ENCODE measurements around the gene RB1. TPM values are rescaled to one million over a fixed set of nuclear protein-coding genes. Genes with fewer than 3 reads are reported as not detected.
A peak's percentile ranks its signal among the peaks of the same experiment; 100 is the strongest.
"Not testable (repeated sequence)": the region's sequence is repeated elsewhere in the genome, so short reads cannot be mapped to it uniquely, and the experiment has no call there.

Gene RB1
- total RNA-seq, 1 experiment from 2014 or later = 36.7 TPM

- BruUV-seq (replicated peaks) = no TSS peak
- DNase-seq (ENCODE audit: low read depth, low spot score) (peak; percentile 19), ATAC-seq (peak; percentile 67)
- POLR2A ChIA-PET = no interaction called here
- Histone ChIP-seq H3K4me1 (ENCODE audit: control insufficient read depth in 1 of 2, insufficient read depth in 2 of 2, low read length in 2 of 2) (no peaks in the 10 kb centered on the region), H3K27me3 (ENCODE audit: insufficient read depth, low read length) (no peaks in the 10 kb centered on the region), H3K4me2 (ENCODE audit: low read length) (no peak overlapping the region), H3K9me2 (ENCODE audit: insufficient read depth) (no peaks in the 10 kb centered on the region), H3K27ac (ENCODE audit: low read depth, low read length) (no peak overlapping the region), H3K4me3 (replicated peaks in 1 of 2; ENCODE audit: low read depth in 1 of 2, low read length in 2 of 2) (no peak overlapping the region), H3K9ac (ENCODE audit: low read length) (no peak overlapping the region), H3K9me3 (ENCODE audit: control insufficient read depth in 1 of 2, insufficient read depth in 1 of 2, low read depth in 1 of 2, low read length in 2 of 2) (no peaks in the 10 kb centered on the region), H4K20me1 (ENCODE audit: insufficient read depth) (no peaks in the 10 kb centered on the region), H3K36me3 (ENCODE audit: control insufficient read depth in 1 of 2, insufficient read depth in 2 of 2, low read length in 2 of 2) (no peaks in the 10 kb centered on the region), H3K79me2 (ENCODE audit: insufficient read depth, low read length) (no peaks in the 10 kb centered on the region), H2AFZ (ENCODE audit: low read depth, low read length, poor library complexity, severe bottlenecking) (no peak overlapping the region)
- CTCF ChIA-PET = interaction anchor here (0.7 to 3.8 kb wide), 7 partner anchors 11 to 434 kb away, joined by 3 to 65 read pairs (median 5); no protein-coding TSS in a partner anchor
- TF ChIP-seq, protein P1, sequence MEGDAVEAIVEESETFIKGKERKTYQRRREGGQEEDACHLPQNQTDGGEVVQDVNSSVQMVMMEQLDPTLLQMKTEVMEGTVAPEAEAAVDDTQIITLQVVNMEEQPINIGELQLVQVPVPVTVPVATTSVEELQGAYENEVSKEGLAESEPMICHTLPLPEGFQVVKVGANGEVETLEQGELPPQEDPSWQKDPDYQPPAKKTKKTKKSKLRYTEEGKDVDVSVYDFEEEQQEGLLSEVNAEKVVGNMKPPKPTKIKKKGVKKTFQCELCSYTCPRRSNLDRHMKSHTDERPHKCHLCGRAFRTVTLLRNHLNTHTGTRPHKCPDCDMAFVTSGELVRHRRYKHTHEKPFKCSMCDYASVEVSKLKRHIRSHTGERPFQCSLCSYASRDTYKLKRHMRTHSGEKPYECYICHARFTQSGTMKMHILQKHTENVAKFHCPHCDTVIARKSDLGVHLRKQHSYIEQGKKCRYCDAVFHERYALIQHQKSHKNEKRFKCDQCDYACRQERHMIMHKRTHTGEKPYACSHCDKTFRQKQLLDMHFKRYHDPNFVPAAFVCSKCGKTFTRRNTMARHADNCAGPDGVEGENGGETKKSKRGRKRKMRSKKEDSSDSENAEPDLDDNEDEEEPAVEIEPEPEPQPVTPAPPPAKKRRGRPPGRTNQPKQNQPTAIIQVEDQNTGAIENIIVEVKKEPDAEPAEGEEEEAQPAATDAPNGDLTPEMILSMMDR (IDR thresholded peaks at IDR 0.05 in 2 of 3, conservative IDR thresholded peaks at IDR 0.05 in 1 of 3; ENCODE audit: borderline replicate concordance in 1 of 3, insufficient read depth in 1 of 3, low read depth in 2 of 3, low read length in 2 of 3) = peak; percentile 37 to 72 (median 42); a peak in 5 of 6 replicates
- TF ChIP-seq ZFX (IDR thresholded peaks at IDR 0.05) (no peak), RAD21 (IDR thresholded peaks at IDR 0.05; ENCODE audit: low read depth) (peak; percentile 69)
- intact Hi-C loops (cut with micrococcal nuclease) = loop anchor here (1.0 to 10.0 kb wide), 3 partner anchors 246 to 435 kb away; no protein-coding TSS in a partner anchor
- RAD21 ChIA-PET (ENCODE audit: low non-redundant PET in 1 of 2, low total read pairs in 2 of 2, uncharacterized antibody in 2 of 2, unreplicated experiment in 2 of 2) = interaction anchor here (1.7 to 2.2 kb wide), 2 partner anchors 245 to 246 kb away, joined by 7 to 16 read pairs; no protein-coding TSS in a partner anchor
Measured at GRCh38 chr13:48334534-48335127, 31.1 kb downstream of the RB1 start.

DNA sequence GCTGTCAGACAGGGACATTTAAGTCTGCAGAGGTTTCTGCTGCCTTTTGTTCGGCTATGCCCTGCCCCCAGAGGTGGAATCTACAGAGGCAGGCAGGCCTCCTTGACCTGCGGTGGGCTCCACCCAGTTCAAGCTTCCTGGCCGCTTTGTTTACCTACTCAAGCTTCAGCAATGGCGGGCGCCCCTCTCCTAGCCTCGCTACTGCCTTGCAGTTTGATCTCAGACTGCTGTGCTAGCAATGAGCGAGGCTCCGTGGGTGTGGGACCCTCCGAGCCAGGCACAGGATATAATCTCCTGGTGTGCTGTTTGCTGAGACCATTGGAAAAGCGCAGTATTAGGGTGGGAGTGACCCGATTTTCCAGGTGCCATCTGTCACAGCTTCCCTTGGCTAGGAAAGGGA, 35.6 kb downstream of the RB1 start:
- H3K36me3 ChIP-seq (ENCODE audit: control insufficient read depth in 1 of 2, insufficient read depth in 2 of 2, low read length in 2 of 2); ATAC-seq; H3K9me3 ChIP-seq (ENCODE audit: control insufficient read depth in 1 of 2, insufficient read depth in 1 of 2, low read depth in 1 of 2, low read length in 2 of 2); H2AFZ ChIP-seq (ENCODE audit: low read depth, low read length, poor library complexity, severe bottlenecking); H3K4me1 ChIP-seq (ENCODE audit: control insufficient read depth in 1 of 2, insufficient read depth in 2 of 2, low read length in 2 of 2); RAD21 ChIA-PET (ENCODE audit: low non-redundant PET in 1 of 2, low total read pairs in 2 of 2, uncharacterized antibody in 2 of 2, unreplicated experiment in 2 of 2); BruUV-seq (replicated peaks); H3K9me2 ChIP-seq (ENCODE audit: insufficient read depth); CTCF ChIA-PET; H3K27ac ChIP-seq (ENCODE audit: low read depth, low read length); H3K4me3 ChIP-seq (replicated peaks in 1 of 2; ENCODE audit: low read depth in 1 of 2, low read length in 2 of 2); H3K79me2 ChIP-seq (ENCODE audit: insufficient read depth, low read length); DNase-seq (ENCODE audit: low read depth, low spot score); H3K27me3 ChIP-seq (ENCODE audit: insufficient read depth, low read length); H4K20me1 ChIP-seq (ENCODE audit: insufficient read depth); H3K4me2 ChIP-seq (ENCODE audit: low read length); POLR2A ChIA-PET; H3K9ac ChIP-seq (ENCODE audit: low read length): not testable (repeated sequence)
- intact Hi-C loops (cut with micrococcal nuclease) = loop anchor here (10.0 kb wide), 1 partner anchor 396 kb away; no protein-coding TSS in a partner anchor
